ENCODE results near the gene RPA1. TPM values are rescaled to one million over a fixed set of nuclear protein-coding genes. Genes with fewer than 3 reads are reported as not detected.

RPA1 gene
- total and polyA plus RNA-seq, 2 experiments from 2014 or later: 50.0 to 78.9 TPM

DNA sequence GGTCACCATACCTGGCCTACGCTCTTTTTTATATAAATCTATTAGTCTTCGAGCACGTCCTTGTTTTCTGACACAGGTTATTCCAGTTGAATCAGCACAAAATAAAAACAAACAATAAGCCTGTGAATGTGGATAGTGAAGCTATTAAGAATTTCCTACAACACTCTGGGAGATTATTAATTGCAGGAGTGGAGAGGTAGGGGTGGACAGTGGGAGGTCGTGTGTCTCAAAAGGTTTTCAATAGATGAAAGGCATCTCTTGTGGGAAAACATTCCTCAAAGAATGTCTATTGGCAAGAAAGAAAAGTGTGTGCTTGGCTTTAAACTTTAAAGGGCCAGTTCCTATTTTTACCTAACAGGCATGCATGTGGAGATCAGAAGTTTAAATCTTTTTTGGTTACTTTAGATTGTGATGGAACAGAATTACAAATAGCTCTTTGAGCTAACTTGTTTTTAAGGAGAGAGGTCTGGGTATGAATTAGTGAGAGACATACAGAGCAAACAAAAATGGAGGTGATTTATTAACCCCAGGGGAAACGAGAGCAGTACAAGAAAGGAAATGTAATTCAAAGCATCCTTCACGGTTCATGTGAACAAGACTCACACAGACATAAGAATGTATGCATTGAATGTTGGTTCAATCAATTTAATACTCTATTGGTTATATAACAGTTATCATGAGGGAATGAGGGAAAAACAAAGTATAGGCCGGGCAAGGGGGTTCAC, 9.1 kb upstream of the RPA1 start:
- H3K4me3 ChIP-seq: no peak overlapping the region
- TF ChIP-seq, protein P1, sequence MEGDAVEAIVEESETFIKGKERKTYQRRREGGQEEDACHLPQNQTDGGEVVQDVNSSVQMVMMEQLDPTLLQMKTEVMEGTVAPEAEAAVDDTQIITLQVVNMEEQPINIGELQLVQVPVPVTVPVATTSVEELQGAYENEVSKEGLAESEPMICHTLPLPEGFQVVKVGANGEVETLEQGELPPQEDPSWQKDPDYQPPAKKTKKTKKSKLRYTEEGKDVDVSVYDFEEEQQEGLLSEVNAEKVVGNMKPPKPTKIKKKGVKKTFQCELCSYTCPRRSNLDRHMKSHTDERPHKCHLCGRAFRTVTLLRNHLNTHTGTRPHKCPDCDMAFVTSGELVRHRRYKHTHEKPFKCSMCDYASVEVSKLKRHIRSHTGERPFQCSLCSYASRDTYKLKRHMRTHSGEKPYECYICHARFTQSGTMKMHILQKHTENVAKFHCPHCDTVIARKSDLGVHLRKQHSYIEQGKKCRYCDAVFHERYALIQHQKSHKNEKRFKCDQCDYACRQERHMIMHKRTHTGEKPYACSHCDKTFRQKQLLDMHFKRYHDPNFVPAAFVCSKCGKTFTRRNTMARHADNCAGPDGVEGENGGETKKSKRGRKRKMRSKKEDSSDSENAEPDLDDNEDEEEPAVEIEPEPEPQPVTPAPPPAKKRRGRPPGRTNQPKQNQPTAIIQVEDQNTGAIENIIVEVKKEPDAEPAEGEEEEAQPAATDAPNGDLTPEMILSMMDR (IDR thresholded peaks at IDR 0.05; ENCODE audit: low read depth, low read length): no peak
- peaks cover 11% of the 10 kb centered on the region for H3K36me3 ChIP-seq
- no peaks in the 10 kb centered on the region for H3K4me1 ChIP-seq (ENCODE audit: low read depth)
- H3K9me3 ChIP-seq (ENCODE audit: low read depth): no peaks in the 10 kb centered on the region
- no peak overlapping the region for H3K27ac ChIP-seq
- DNase-seq (ENCODE audit: low read depth in 1 of 2, low spot score in 1 of 2): no peak
- no peaks in the 10 kb centered on the region for H3K27me3 ChIP-seq

DNA sequence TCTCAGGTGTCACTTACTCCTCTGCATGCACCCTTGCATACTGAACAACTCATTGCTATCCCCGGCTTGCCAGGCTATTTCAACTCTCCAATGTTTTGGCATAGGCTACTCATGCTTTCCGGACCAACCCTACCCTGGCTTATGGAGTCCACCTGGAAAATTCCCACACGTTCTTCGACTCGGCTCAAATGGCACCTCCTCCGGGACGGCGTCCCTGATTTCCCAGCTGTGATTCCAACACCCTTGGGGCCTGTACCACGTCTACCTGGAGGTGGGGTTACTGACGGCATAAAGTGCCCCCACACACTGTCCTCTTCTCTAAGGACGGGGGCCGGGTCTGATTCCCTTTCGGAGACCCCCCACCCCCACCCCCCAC, 601 bp upstream of the RPA1 start:
- TF ChIP-seq, protein P1 (IDR thresholded peaks at IDR 0.05; ENCODE audit: low read depth, low read length): no peak
- H3K27ac ChIP-seq: peak overlapping the region; percentile 70

DNA sequence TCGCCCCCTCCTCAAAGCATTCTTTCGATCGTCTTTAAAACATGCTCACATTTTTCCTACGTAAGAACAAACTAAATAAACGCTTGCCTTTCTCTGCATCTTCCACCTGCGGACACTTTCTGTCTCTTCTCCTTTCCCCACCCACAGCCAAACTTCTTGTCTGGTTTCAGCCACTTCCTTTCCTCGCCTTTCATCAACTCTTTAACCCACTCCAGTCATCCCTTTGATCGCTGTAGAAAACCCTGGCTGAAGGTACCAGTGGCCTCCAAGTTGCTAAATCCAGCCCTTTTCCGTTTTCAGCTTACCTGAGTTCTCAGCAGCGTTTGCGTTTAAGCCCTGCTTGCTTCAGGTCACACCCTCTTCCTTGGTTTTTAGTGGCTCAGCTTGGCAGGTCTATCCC, 483 bp downstream of the RPA1 start:
- H3K4me3 ChIP-seq: peak overlapping the region; percentile 84
- no peaks in the 10 kb centered on the region for H3K4me1 ChIP-seq (ENCODE audit: low read depth)
- no peaks in the 10 kb centered on the region for H3K9me3 ChIP-seq (ENCODE audit: low read depth)
- H3K27ac ChIP-seq: peak overlapping the region; percentile 31
- TF ChIP-seq, protein P1 (IDR thresholded peaks at IDR 0.05; ENCODE audit: low read depth, low read length): no peak
- H3K36me3 ChIP-seq: peaks cover 12% of the 10 kb centered on the region
- peak; percentile 4 to 34 for DNase-seq (ENCODE audit: low read depth in 1 of 2, low spot score in 1 of 2)
- H3K27me3 ChIP-seq: no peaks in the 10 kb centered on the region

More for the DNA sequence above, 601 bp upstream of the RPA1 start:
- peak in 1 of 2 donors; percentile 9 for DNase-seq (ENCODE audit: low read depth in 1 of 2, low spot score in 1 of 2)
- peaks cover 13% of the 10 kb centered on the region for H3K36me3 ChIP-seq
- peak overlapping the region; percentile 84 for H3K4me3 ChIP-seq
- no peaks in the 10 kb centered on the region for H3K4me1 ChIP-seq (ENCODE audit: low read depth)
- H3K27me3 ChIP-seq: no peaks in the 10 kb centered on the region
- no peaks in the 10 kb centered on the region for H3K9me3 ChIP-seq (ENCODE audit: low read depth)

DNA sequence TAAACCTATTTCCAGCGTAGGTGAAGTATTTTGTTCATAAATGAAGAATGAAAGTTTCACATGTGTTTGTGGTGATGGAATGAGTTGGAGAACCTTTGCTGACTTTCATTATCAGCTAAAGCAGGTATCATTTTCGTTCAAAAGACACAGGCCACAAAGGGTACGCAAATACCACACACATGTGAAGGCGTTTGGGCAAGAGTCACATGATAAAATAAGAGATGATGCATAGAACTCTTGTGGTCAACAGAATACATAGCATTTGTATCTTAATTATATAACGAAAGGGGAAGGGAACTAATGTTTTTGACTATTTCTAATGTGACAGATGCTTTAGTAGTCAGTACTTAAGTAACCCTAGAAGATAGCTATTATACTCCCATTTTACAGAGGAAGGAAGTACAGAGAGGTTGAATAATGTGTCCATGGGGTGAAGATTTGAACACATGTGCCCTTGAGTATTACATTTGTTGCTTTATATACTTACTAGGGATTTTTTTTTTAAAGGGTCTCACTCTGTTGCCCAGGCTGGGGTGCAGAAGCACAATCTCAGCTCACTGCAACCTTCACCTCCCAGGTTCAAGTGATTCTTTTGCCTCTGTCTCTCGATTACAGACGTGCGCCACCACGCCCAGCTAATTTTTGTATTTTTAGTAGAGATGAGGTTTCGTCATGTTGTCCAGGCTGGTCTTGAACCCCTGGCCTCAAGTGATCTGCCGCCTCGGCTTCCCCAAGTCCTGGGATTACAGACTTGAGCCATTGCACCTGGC, 4.8 kb downstream of the RPA1 start:
- Histone ChIP-seq H3K27me3 (no peaks in the 10 kb centered on the region), H3K36me3 (peaks cover 3% of the 10 kb centered on the region), H3K4me1 (ENCODE audit: low read depth) (no peaks in the 10 kb centered on the region), H3K4me3 (no peak overlapping the region), H3K27ac (no peak overlapping the region), H3K9me3 (ENCODE audit: low read depth) (no peaks in the 10 kb centered on the region)
- TF ChIP-seq, protein P1 (IDR thresholded peaks at IDR 0.05; ENCODE audit: low read depth, low read length): no peak
- no peak for DNase-seq (ENCODE audit: low read depth in 1 of 2, low spot score in 1 of 2)

DNA sequence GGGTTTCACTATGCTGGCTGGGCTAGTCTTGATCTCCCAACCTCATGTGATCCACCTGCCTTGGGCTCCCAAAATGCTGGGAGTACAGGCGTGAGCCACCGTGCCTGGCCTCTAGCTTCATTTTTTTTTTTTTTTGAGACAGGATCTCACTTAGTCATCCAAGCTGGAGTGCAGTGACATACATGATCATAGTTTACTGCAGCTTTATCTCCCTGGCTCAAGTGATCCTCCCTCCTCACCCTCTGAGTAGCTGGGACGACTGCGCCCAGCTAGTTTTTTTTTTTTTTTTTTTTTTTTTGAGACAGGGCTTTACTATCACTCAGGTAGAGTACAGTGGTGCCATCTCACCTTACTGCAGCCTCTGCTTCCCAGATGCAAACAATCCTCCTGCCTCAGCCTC, 9.7 kb downstream of the RPA1 start:
- Histone ChIP-seq H3K4me1 (ENCODE audit: low read depth) (peaks cover 6% of the 10 kb centered on the region), H3K27ac (no peak overlapping the region), H3K36me3 (no peaks in the 10 kb centered on the region), H3K27me3 (no peaks in the 10 kb centered on the region), H3K4me3 (no peak overlapping the region), H3K9me3 (ENCODE audit: low read depth) (no peaks in the 10 kb centered on the region)
- TF ChIP-seq, protein P1 (IDR thresholded peaks at IDR 0.05; ENCODE audit: low read depth, low read length): no peak
- DNase-seq (ENCODE audit: low read depth in 1 of 2, low spot score in 1 of 2): no peak
